Fibroblast of the aortic adventitia (primary cell): Measurements from ENCODE around the gene RP9. TPM values are rescaled to one million over a fixed set of nuclear protein-coding genes. Genes with fewer than 3 reads are reported as not detected.

Source experiments
- DNase-seq: peaks from one replicate; pipeline ENCODE4 v3.0.0-alpha.2; 2010; ENCODE audit warnings: low read depth
- H3K4me3 ChIP-seq: 2 replicates; pipeline ENCODE4 v1.5.1; 2011; ENCODE audit warnings: low read depth, mild to moderate bottlenecking, control low read depth, low read length, moderate library complexity
- CTCF ChIP-seq: IDR thresholded peaks from 2 replicates; pipeline ENCODE4 v1.5.1; 2011; ENCODE audit warnings: mild to moderate bottlenecking, low read length, control low read depth, inconsistent platforms; ENCODE audit not compliant: insufficient read depth
- small RNA-seq: library from RNA; depleted of rRNA; stranded (forward); fragments of <200 nt; gene quantifications from one replicate; pipeline ENCODE3, GENCODE V24; 2012
- total RNA-seq: library from RNA; depleted of rRNA; stranded (reverse); fragments of >200 nt; gene quantifications from 2 replicates; pipeline ENCODE4 v1.2.3, GENCODE V29; 2012; ENCODE audit warnings: low replicate concordance

RP9 gene
- total RNA-seq, 1 donor, result 7.2 TPM

GRCh38 chr7:33044986-33045385 is 64.2 kb downstream of the RP9 start:
- DNase-seq, result peak; percentile 37
- no peak for TF ChIP-seq CTCF
- no peak overlapping the region for H3K4me3 ChIP-seq

Small RNA genes lying within 50 kb of the gene (small RNA-seq; reads per million reads assigned to genes)
- gene AC074338.1 (not detected), gene RN7SL505P (not detected)

Other genes with a start within 250 kb of the RP9 start
- 18.2 and 35.9 TPM in 2 replicates for gene KBTBD2, start 217.6 kb downstream of the RP9 start, total RNA-seq
- gene FKBP9, start 152.0 kb downstream of the RP9 start, total RNA-seq, result 387 and 831 TPM in 2 replicates
- 17.1 and 26.8 TPM in 2 replicates for gene NT5C3A, start 46.6 kb downstream of the RP9 start, total RNA-seq
- gene BBS9, start 20.2 kb upstream of the RP9 start, total RNA-seq, result 26.8 and 31.1 TPM in 2 replicates